Measurements from ENCODE around the gene ATP1B1. TPM values are rescaled to one million over a fixed set of nuclear protein-coding genes. Genes with fewer than 3 reads are reported as not detected.

Gene ATP1B1
- total RNA-seq, 1 experiment from 2014 or later, result 48.6 TPM

DNA sequence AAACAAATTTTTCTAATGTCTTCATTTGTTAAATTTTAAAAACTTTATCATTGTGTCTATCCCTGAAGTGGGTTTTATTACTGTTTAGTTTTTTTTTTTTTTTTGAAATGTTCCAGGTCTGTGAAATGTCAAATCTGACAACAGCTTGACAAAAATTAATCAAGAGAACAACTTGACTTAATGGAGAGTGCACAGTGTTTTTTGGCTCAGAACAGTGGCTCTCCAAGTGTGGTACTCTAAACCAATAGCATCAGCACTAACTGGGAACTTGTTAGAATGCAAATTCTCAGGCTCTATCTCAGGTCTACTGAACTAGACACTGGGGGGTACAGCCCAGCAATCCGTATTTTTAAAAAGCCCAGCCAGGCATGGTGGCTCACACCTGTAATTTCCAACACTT, 49.2 kb downstream of the ATP1B1 start:
- ChIA-PET RAD21 (ENCODE audit: low non-redundant PET in 1 of 2, low total read pairs in 2 of 2, uncharacterized antibody in 2 of 2, unreplicated experiment in 2 of 2) (no interaction called here), POLR2A (no interaction called here), CTCF (no interaction called here)
- no peak overlapping the region for H3K9ac ChIP-seq (ENCODE audit: low read length)
- no TSS peak for BruUV-seq (replicated peaks)
- H3K4me1 ChIP-seq (ENCODE audit: control insufficient read depth in 1 of 2, insufficient read depth in 2 of 2, low read length in 2 of 2), result peaks cover 0 to 1% of the 10 kb centered on the region in 2 experiments; a peak in 2 of 4 replicates
- H3K79me2 ChIP-seq (ENCODE audit: insufficient read depth, low read length), result no peaks in the 10 kb centered on the region
- H3K36me3 ChIP-seq (ENCODE audit: control insufficient read depth in 1 of 2, insufficient read depth in 2 of 2, low read length in 2 of 2), result no peaks in the 10 kb centered on the region
- H3K4me2 ChIP-seq (ENCODE audit: low read length), result no peak overlapping the region
- no peak overlapping the region for H3K27ac ChIP-seq (ENCODE audit: low read depth, low read length)
- DNase-seq (ENCODE audit: low read depth, low spot score) (no peak), ATAC-seq (no peak)
- H3K4me3 ChIP-seq (replicated peaks in 1 of 2; ENCODE audit: low read depth in 1 of 2, low read length in 2 of 2), result no peak overlapping the region
- no peaks in the 10 kb centered on the region for H4K20me1 ChIP-seq (ENCODE audit: insufficient read depth)
- H3K9me3 ChIP-seq (ENCODE audit: control insufficient read depth in 1 of 2, insufficient read depth in 1 of 2, low read depth in 1 of 2, low read length in 2 of 2), result no peaks in the 10 kb centered on the region
- no peaks in the 10 kb centered on the region for H3K27me3 ChIP-seq (ENCODE audit: insufficient read depth, low read length)
- no peaks in the 10 kb centered on the region for H3K9me2 ChIP-seq (ENCODE audit: insufficient read depth)
- no peak overlapping the region for H2AFZ ChIP-seq (ENCODE audit: low read depth, low read length, poor library complexity, severe bottlenecking)
- intact Hi-C loops (cut with micrococcal nuclease), result no loop called here
- TF ChIP-seq EZH2 (IDR thresholded peaks at IDR 0.05), result no peak
- TF ChIP-seq EGR1 (IDR thresholded peaks at IDR 0.05; ENCODE audit: low read depth), result no peak
- no peak for TF ChIP-seq SIN3A (IDR thresholded peaks at IDR 0.05; ENCODE audit: low read depth)
- TF ChIP-seq ZFX (IDR thresholded peaks at IDR 0.05), result no peak
- TF ChIP-seq ZNF274 (IDR thresholded peaks at IDR 0.05; ENCODE audit: low read depth, low read length), result no peak
- TF ChIP-seq, protein P1, sequence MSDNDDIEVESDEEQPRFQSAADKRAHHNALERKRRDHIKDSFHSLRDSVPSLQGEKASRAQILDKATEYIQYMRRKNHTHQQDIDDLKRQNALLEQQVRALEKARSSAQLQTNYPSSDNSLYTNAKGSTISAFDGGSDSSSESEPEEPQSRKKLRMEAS (IDR thresholded peaks at IDR 0.05), result no peak
- TF ChIP-seq, protein P2, sequence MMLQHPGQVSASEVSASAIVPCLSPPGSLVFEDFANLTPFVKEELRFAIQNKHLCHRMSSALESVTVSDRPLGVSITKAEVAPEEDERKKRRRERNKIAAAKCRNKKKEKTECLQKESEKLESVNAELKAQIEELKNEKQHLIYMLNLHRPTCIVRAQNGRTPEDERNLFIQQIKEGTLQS (IDR thresholded peaks at IDR 0.05), result no peak
- no peak for TF ChIP-seq ELF1 (IDR thresholded peaks at IDR 0.05; ENCODE audit: borderline replicate concordance, low read depth)
- no peak for TF ChIP-seq YY1 (IDR thresholded peaks at IDR 0.05; ENCODE audit: extremely low read depth, insufficient replicate concordance, low read depth, low read length)
- TF ChIP-seq, protein P3, sequence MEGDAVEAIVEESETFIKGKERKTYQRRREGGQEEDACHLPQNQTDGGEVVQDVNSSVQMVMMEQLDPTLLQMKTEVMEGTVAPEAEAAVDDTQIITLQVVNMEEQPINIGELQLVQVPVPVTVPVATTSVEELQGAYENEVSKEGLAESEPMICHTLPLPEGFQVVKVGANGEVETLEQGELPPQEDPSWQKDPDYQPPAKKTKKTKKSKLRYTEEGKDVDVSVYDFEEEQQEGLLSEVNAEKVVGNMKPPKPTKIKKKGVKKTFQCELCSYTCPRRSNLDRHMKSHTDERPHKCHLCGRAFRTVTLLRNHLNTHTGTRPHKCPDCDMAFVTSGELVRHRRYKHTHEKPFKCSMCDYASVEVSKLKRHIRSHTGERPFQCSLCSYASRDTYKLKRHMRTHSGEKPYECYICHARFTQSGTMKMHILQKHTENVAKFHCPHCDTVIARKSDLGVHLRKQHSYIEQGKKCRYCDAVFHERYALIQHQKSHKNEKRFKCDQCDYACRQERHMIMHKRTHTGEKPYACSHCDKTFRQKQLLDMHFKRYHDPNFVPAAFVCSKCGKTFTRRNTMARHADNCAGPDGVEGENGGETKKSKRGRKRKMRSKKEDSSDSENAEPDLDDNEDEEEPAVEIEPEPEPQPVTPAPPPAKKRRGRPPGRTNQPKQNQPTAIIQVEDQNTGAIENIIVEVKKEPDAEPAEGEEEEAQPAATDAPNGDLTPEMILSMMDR (IDR thresholded peaks at IDR 0.05 in 2 of 3, conservative IDR thresholded peaks at IDR 0.05 in 1 of 3; ENCODE audit: borderline replicate concordance in 1 of 3, insufficient read depth in 1 of 3, low read depth in 2 of 3, low read length in 2 of 3), result no peak
- no peak for TF ChIP-seq POLR2A (IDR thresholded peaks at IDR 0.05; ENCODE audit: borderline replicate concordance, extremely low read depth, insufficient read depth, insufficient read length)
- TF ChIP-seq TCF7L2 (IDR thresholded peaks at IDR 0.05; ENCODE audit: borderline replicate concordance, extremely low read depth, insufficient read depth, insufficient read length), result no peak
- no peak for TF ChIP-seq EZH2phosphoT487 (IDR thresholded peaks at IDR 0.05; ENCODE audit: borderline replicate concordance)
- TF ChIP-seq JUND (IDR thresholded peaks at IDR 0.05), result no peak
- TF ChIP-seq, protein P4, sequence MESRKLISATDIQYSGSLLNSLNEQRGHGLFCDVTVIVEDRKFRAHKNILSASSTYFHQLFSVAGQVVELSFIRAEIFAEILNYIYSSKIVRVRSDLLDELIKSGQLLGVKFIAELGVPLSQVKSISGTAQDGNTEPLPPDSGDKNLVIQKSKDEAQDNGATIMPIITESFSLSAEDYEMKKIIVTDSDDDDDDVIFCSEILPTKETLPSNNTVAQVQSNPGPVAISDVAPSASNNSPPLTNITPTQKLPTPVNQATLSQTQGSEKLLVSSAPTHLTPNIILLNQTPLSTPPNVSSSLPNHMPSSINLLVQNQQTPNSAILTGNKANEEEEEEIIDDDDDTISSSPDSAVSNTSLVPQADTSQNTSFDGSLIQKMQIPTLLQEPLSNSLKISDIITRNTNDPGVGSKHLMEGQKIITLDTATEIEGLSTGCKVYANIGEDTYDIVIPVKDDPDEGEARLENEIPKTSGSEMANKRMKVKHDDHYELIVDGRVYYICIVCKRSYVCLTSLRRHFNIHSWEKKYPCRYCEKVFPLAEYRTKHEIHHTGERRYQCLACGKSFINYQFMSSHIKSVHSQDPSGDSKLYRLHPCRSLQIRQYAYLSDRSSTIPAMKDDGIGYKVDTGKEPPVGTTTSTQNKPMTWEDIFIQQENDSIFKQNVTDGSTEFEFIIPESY (IDR thresholded peaks at IDR 0.05; ENCODE audit: extremely low read depth, insufficient replicate concordance, low read length), result no peak
- TF ChIP-seq CBX3 (IDR thresholded peaks at IDR 0.05; ENCODE audit: low read depth), result no peak
- no peak for TF ChIP-seq RAD21 (IDR thresholded peaks at IDR 0.05; ENCODE audit: low read depth)
- no peak for TF ChIP-seq FOSL1 (IDR thresholded peaks at IDR 0.05; ENCODE audit: low read depth)
- TF ChIP-seq SRF (IDR thresholded peaks at IDR 0.05; ENCODE audit: low read depth), result no peak
- TF ChIP-seq, protein P5, sequence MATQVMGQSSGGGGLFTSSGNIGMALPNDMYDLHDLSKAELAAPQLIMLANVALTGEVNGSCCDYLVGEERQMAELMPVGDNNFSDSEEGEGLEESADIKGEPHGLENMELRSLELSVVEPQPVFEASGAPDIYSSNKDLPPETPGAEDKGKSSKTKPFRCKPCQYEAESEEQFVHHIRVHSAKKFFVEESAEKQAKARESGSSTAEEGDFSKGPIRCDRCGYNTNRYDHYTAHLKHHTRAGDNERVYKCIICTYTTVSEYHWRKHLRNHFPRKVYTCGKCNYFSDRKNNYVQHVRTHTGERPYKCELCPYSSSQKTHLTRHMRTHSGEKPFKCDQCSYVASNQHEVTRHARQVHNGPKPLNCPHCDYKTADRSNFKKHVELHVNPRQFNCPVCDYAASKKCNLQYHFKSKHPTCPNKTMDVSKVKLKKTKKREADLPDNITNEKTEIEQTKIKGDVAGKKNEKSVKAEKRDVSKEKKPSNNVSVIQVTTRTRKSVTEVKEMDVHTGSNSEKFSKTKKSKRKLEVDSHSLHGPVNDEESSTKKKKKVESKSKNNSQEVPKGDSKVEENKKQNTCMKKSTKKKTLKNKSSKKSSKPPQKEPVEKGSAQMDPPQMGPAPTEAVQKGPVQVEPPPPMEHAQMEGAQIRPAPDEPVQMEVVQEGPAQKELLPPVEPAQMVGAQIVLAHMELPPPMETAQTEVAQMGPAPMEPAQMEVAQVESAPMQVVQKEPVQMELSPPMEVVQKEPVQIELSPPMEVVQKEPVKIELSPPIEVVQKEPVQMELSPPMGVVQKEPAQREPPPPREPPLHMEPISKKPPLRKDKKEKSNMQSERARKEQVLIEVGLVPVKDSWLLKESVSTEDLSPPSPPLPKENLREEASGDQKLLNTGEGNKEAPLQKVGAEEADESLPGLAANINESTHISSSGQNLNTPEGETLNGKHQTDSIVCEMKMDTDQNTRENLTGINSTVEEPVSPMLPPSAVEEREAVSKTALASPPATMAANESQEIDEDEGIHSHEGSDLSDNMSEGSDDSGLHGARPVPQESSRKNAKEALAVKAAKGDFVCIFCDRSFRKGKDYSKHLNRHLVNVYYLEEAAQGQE (IDR thresholded peaks at IDR 0.05; ENCODE audit: low read depth), result no peak
